Mesenchymal stem cell (in vitro differentiated cells and primary cell): ENCODE measurements around the gene ZBTB12.

Experiments
- DNase-seq: peaks from one replicate; pipeline ENCODE4 v3.0.0-alpha.2; 2013
- H2AFZ ChIP-seq: one replicate; pipeline ENCODE4 v1.6.1; 2013; ENCODE audit warnings: low read depth, mild to moderate bottlenecking, control low read depth, inconsistent platforms, low read length, moderate library complexity
- H2AK5ac ChIP-seq: 2 replicates; pipeline ENCODE4 v1.6.1; 2013; ENCODE audit warnings: low read length, moderate library complexity, mild to moderate bottlenecking, inconsistent platforms; ENCODE audit not compliant: severe bottlenecking
- H2BK120ac ChIP-seq: one replicate; pipeline ENCODE4 v1.6.1; 2013; ENCODE audit warnings: low read depth, mild to moderate bottlenecking, inconsistent platforms, low read length, moderate library complexity
- H2BK12ac ChIP-seq, 2 experiments: one replicate each; pipeline ENCODE4 v1.6.1; 2013; ENCODE audit warnings: inconsistent platforms in 2 of 2, low read length in 2 of 2, mild to moderate bottlenecking in 2 of 2, moderate library complexity in 2 of 2, control low read depth in 1 of 2
- H2BK15ac ChIP-seq: one replicate; pipeline ENCODE4 v1.6.1; 2013; ENCODE audit warnings: mild to moderate bottlenecking, low read depth, inconsistent platforms; ENCODE audit not compliant: poor library complexity, severe bottlenecking
- H2BK5ac ChIP-seq: 2 replicates; pipeline ENCODE4 v1.6.1; 2013; ENCODE audit warnings: low read depth, mild to moderate bottlenecking, low read length, control low read depth, inconsistent platforms; ENCODE audit not compliant: poor library complexity, severe bottlenecking
- H3K14ac ChIP-seq, 2 experiments: one replicate each; pipeline ENCODE4 v1.6.1; 2013; ENCODE audit warnings: inconsistent platforms in 2 of 2, low read length in 2 of 2, control low read depth in 1 of 2, mild to moderate bottlenecking in 1 of 2, moderate library complexity in 1 of 2
- H3K18ac ChIP-seq, 2 experiments: one replicate each; pipeline ENCODE4 v1.6.1; 2013; ENCODE audit warnings: inconsistent platforms in 2 of 2, low read length in 2 of 2, control low read depth in 1 of 2, low read depth in 1 of 2, mild to moderate bottlenecking in 1 of 2
- H3K23ac ChIP-seq, 2 experiments: one replicate each; pipeline ENCODE4 v1.6.1; 2013; ENCODE audit warnings: inconsistent platforms in 2 of 2, low read length in 2 of 2, mild to moderate bottlenecking in 2 of 2, moderate library complexity in 2 of 2, control low read depth in 1 of 2
- H3K27ac ChIP-seq: 2 replicates; pipeline ENCODE4 v1.5.1; 2013; ENCODE audit warnings: mild to moderate bottlenecking, moderate library complexity, low read length, control low read depth, inconsistent platforms; ENCODE audit not compliant: poor library complexity, severe bottlenecking
- H3K27me3 ChIP-seq, 2 experiments: 2 replicates each; pipeline versions ENCODE4 v1.6.1 to v1.7.0; 2013; ENCODE audit warnings: low read length in 2 of 2, mild to moderate bottlenecking in 2 of 2, moderate library complexity in 2 of 2, control low read depth in 1 of 2, inconsistent platforms in 1 of 2; ENCODE audit not compliant: control insufficient read depth in 1 of 2, insufficient read depth in 1 of 2
- H3K36me3 ChIP-seq, 2 experiments: 2 replicates each; pipeline versions ENCODE4 v1.6.1 to v1.7.0; 2013; ENCODE audit warnings: low read length in 2 of 2, control low read depth in 1 of 2, inconsistent platforms in 1 of 2, low read depth in 1 of 2, mild to moderate bottlenecking in 1 of 2; ENCODE audit not compliant: insufficient read depth in 2 of 2, control insufficient read depth in 1 of 2
- H3K4ac ChIP-seq, 2 experiments: one replicate each; pipeline ENCODE4 v1.6.1; 2013; ENCODE audit warnings: inconsistent platforms in 2 of 2, low read length in 2 of 2, mild to moderate bottlenecking in 2 of 2, moderate library complexity in 2 of 2, control low read depth in 1 of 2, low read depth in 1 of 2
- H3K4me1 ChIP-seq: 2 replicates; pipeline ENCODE4 v1.6.1; 2013; ENCODE audit warnings: low read depth, low read length, control low read depth; ENCODE audit not compliant: control insufficient read depth, insufficient read depth
- H3K4me2 ChIP-seq: 2 replicates; pipeline ENCODE4 v1.6.1; 2013; ENCODE audit warnings: low read length, mild to moderate bottlenecking, inconsistent platforms; ENCODE audit not compliant: poor library complexity, severe bottlenecking
- H3K4me3 ChIP-seq, 2 experiments: 2 replicates each; pipeline versions ENCODE4 v1.5.1 to v1.7.0; 2013; ENCODE audit warnings: low read length in 2 of 2, mild to moderate bottlenecking in 2 of 2, control low read depth in 1 of 2, low read depth in 1 of 2; ENCODE audit not compliant: insufficient read depth in 1 of 2
- H3K79me1 ChIP-seq: replicated peaks from 2 replicates; pipeline ENCODE4 v1.6.1; 2013; ENCODE audit warnings: mild to moderate bottlenecking, control low read depth, low read length, inconsistent platforms; ENCODE audit not compliant: poor library complexity, severe bottlenecking
- H3K9ac ChIP-seq: 2 replicates; pipeline ENCODE4 v1.7.0; 2013; ENCODE audit warnings: mild to moderate bottlenecking, low read length, moderate library complexity
- H3K9me3 ChIP-seq: 2 replicates; pipeline ENCODE4 v1.7.0; 2013; ENCODE audit warnings: mild to moderate bottlenecking, low read length; ENCODE audit not compliant: control insufficient read depth
- H4K8ac ChIP-seq: one replicate; pipeline ENCODE4 v1.6.1; 2013; ENCODE audit warnings: inconsistent platforms, mild to moderate bottlenecking, low read length, moderate library complexity
- H4K91ac ChIP-seq: one replicate; pipeline ENCODE4 v1.6.1; 2013; ENCODE audit warnings: mild to moderate bottlenecking, low read length, inconsistent platforms
- WGBS: methylation state at CpG from one replicate; pipeline ENCODE4 v1.1.7; 2013; ENCODE audit warnings: mixed read lengths; 5-methylcytosine and 5-hydroxymethylcytosine counted together

ZBTB12 gene

DNA sequence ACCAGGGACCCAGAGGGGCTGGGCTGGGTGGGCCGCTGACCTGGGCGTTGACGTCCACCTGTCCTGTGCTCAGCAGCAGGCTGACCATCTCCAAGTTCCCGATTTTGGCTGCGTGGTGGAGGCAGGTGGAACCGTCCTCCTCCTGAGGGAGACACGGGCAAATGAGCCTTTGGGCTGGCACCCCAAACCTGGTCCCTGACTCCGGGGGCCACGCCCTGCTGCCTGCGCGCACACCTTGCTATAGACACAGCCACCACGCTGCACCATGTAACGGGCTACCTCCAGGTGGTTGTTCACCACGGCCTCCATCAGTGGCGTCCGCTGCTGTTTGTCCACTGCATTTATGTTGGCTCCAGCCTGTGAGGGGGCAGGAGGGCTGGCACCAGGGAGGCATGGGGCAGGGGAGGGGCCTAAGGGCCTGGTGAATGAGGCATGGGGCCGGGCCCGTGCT is 15.3 kb downstream of the ZBTB12 start:
- Histone ChIP-seq H3K4me1 (peaks cover 9% of the 10 kb centered on the region), H3K18ac (no peak overlapping the region), H3K4me3 (no peak overlapping the region), H3K27me3 (no peaks in the 10 kb centered on the region), H3K4me2 (no peak overlapping the region), H4K8ac (no peak overlapping the region), H2AFZ (no peak overlapping the region), H2BK12ac (no peak overlapping the region), H2BK5ac (no peak overlapping the region), H3K27ac (no peak overlapping the region), H3K79me1 (peaks cover 7% of the 10 kb centered on the region), H2BK120ac (no peak overlapping the region), H4K91ac (no peak overlapping the region), H3K9me3 (no peaks in the 10 kb centered on the region), H3K9ac (no peak overlapping the region), H3K23ac (no peak overlapping the region), H2AK5ac (no peak overlapping the region), H3K14ac (no peak overlapping the region), H3K36me3 (peaks cover 66 to 86% of the 10 kb centered on the region in 2 experiments), H2BK15ac (no peak overlapping the region), H3K4ac (no peak overlapping the region)
- WGBS, result 96% methylated on average over 18 of the region's 18 CpGs
- DNase-seq, result no peak

DNA sequence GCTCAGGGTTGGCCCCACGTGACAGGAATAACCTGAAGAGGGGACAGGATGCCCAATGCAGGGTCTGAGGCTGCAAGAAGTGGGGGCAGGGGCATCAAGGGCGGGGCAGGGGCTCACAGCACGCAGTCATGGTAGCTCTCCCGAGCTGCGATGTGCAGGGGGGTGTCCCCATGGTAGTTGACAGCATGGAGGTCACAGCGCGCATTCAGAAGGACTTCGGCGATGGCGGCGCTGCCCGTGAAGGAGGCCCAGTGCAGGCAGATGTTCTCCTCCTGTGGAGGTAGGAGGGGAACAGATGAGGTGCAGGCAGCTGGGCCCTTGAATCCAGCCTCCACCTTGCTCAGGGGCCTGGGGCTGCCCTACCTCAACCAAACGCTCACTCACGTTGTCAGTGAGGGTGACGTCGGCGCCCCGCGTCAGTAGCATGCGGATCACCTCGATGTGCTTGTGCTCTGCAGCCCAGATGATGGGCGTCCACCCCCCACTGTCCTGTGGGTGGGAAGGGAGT is 17.3 kb downstream of the ZBTB12 start:
- peaks cover 7% of the 10 kb centered on the region for H3K79me1 ChIP-seq
- H3K4me2 ChIP-seq, result no peak overlapping the region
- no peak overlapping the region for H2BK12ac ChIP-seq
- H3K4me3 ChIP-seq, result no peak overlapping the region
- H3K23ac ChIP-seq, result no peak overlapping the region
- H2AK5ac ChIP-seq, result no peak overlapping the region
- 98% methylated on average over 22 of the region's 22 CpGs for WGBS
- H2BK120ac ChIP-seq, result no peak overlapping the region
- no peak overlapping the region for H3K27ac ChIP-seq
- H3K18ac ChIP-seq, result no peak overlapping the region
- no peak overlapping the region for H2BK15ac ChIP-seq
- H3K9me3 ChIP-seq, result no peaks in the 10 kb centered on the region
- no peak overlapping the region for H4K91ac ChIP-seq
- peaks cover 9% of the 10 kb centered on the region for H3K4me1 ChIP-seq
- no peak overlapping the region for H2AFZ ChIP-seq
- H3K36me3 ChIP-seq, result peaks cover 85 to 94% of the 10 kb centered on the region in 2 experiments
- no peaks in the 10 kb centered on the region for H3K27me3 ChIP-seq
- no peak overlapping the region for H4K8ac ChIP-seq
- no peak overlapping the region for H3K14ac ChIP-seq
- no peak for DNase-seq
- no peak overlapping the region for H3K4ac ChIP-seq
- H3K9ac ChIP-seq, result no peak overlapping the region
- no peak overlapping the region for H2BK5ac ChIP-seq

DNA sequence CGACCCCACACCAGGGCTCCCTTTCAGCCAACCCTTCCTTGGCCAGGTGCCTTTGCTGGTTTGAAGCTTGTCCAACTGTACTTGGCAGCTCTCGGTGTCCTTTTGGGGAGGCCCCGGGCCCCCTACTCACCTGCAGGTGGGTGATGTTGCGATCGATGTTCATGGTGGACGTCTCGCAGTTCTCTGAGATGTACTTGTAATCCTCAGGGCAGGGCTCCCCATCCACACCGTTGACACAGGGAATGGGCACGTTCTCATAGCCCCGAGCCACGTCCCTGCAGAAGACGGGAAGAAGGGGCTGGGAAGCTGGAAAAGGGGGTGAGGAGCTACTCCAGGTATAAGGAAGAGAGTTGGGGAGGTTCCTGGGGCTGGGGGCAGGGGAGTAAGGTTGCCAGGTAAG is 18.2 kb downstream of the ZBTB12 start:
- H3K9ac ChIP-seq, result no peak overlapping the region
- H2AFZ ChIP-seq, result no peak overlapping the region
- H3K18ac ChIP-seq, result no peak overlapping the region
- peaks cover 85 to 87% of the 10 kb centered on the region in 2 experiments for H3K36me3 ChIP-seq
- no peak overlapping the region for H2BK15ac ChIP-seq
- no peak overlapping the region for H2BK12ac ChIP-seq
- no peak overlapping the region for H2BK5ac ChIP-seq
- no peak overlapping the region for H2AK5ac ChIP-seq
- peaks cover 9% of the 10 kb centered on the region for H3K4me1 ChIP-seq
- H3K27me3 ChIP-seq, result no peaks in the 10 kb centered on the region
- DNase-seq, result no peak
- no peak overlapping the region for H3K23ac ChIP-seq
- no peak overlapping the region for H3K4me3 ChIP-seq
- no peak overlapping the region for H3K14ac ChIP-seq
- 97% methylated on average over 12 of the region's 12 CpGs for WGBS
- H3K27ac ChIP-seq, result no peak overlapping the region
- H3K4me2 ChIP-seq, result no peak overlapping the region
- no peak overlapping the region for H4K8ac ChIP-seq
- no peak overlapping the region for H4K91ac ChIP-seq
- H3K4ac ChIP-seq, result no peak overlapping the region
- H3K79me1 ChIP-seq, result peaks cover 2% of the 10 kb centered on the region
- H2BK120ac ChIP-seq, result no peak overlapping the region
- no peaks in the 10 kb centered on the region for H3K9me3 ChIP-seq

DNA sequence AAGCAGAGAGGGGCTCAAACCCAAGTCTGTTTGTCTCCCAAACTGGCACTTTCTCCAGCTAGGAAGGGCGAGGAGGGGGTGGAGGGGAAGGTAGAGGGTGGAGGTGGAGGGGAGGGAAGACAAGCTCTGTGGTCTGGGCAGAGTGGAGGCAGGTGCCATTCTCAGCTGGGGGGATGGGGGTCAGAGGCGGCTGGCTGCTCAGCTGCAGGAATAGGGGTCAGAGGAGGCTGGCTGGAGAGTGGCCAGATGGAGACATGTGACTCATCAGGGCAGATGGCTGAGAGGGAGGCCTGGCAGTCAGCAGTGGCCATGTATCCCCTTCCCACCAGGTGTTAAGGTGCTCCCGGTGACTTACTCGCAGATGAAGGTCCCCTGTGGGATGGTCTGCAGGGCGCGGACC is 19.5 kb downstream of the ZBTB12 start:
- no peak overlapping the region for H3K23ac ChIP-seq
- WGBS, result 70% methylated on average over 6 of the region's 6 CpGs

More for the DNA sequence above, 19.5 kb downstream of the ZBTB12 start:
- Histone ChIP-seq H3K4me1 (peaks cover 9% of the 10 kb centered on the region), H3K27ac (no peak overlapping the region), H3K36me3 (peaks cover 72 to 74% of the 10 kb centered on the region in 2 experiments), H2AK5ac (no peak overlapping the region), H2BK15ac (no peak overlapping the region), H3K27me3 (no peaks in the 10 kb centered on the region), H2BK5ac (no peak overlapping the region), H4K91ac (no peak overlapping the region), H3K4ac (no peak overlapping the region), H4K8ac (peak overlapping the region; percentile 10), H3K14ac (no peak overlapping the region), H2BK12ac (no peak overlapping the region), H3K18ac (no peak overlapping the region), H3K9me3 (no peaks in the 10 kb centered on the region), H3K79me1 (no peaks in the 10 kb centered on the region), H3K4me2 (no peak overlapping the region), H3K4me3 (no peak overlapping the region), H3K9ac (no peak overlapping the region), H2AFZ (no peak overlapping the region), H2BK120ac (no peak overlapping the region)
- peak; percentile 26 for DNase-seq
